K562 (cell line): ENCODE results near the gene KPNA1. TPM values are rescaled to one million over a fixed set of nuclear protein-coding genes. Genes with fewer than 3 reads are reported as not detected.

ENCODE experiments used
- ATF4 ChIP-seq: fragments of 450-650 bp; formaldehyde crosslinking; IDR thresholded peaks from 2 replicates; pipeline ENCODE4 v1.4.0; 2022; ENCODE audit warnings: mild to moderate bottlenecking, moderate library complexity
- BHLHE40 ChIP-seq: IDR thresholded peaks from 2 replicates; pipeline ENCODE4 v1.6.1; 2011; ENCODE audit warnings: low read length, improper control_type of control experiment
- CREM ChIP-seq: IDR thresholded peaks from 2 replicates; pipeline ENCODE4 v1.6.1; 2014; ENCODE audit warnings: antibody characterized with exemption, low read depth
- DIDO1 ChIP-seq: fragments of 450-650 bp; IDR thresholded peaks from 2 replicates; pipeline ENCODE4 v1.6.1; 2016; ENCODE audit warnings: low read depth, missing biosample characterization, missing genetic modification characterization
- RAD21 ChIP-seq, 2 experiments: fragments of 250-450 bp in 1 of 2; fragments of 450-650 bp in 1 of 2; sonication (Bioruptor Pico) in 1 of 2; formaldehyde crosslinking in 1 of 2; IDR thresholded peaks in 1 of 2; conservative IDR thresholded peaks in 1 of 2; 2 replicates each; pipeline versions ENCODE4 v1.4.0 to v1.8.0; 2020 to 2022; ENCODE audit warnings: mild to moderate bottlenecking in 2 of 2, moderate library complexity in 1 of 2
- RERE ChIP-seq: sonication (generic); formaldehyde crosslinking; IDR thresholded peaks from 2 replicates; pipeline ENCODE4 v1.8.0; 2023; ENCODE audit warnings: missing genetic modification reagents, mild to moderate bottlenecking, borderline replicate concordance
- SETDB1 ChIP-seq: IDR thresholded peaks from one replicate; pipeline ENCODE4 v1.6.1; 2012; ENCODE audit warnings: low read length, control low read depth, inconsistent platforms
- SLC30A9 ChIP-seq: fragments of 250-450 bp; sonication (Bioruptor Pico); IDR thresholded peaks from 2 replicates; pipeline ENCODE4 v1.8.0; 2022; ENCODE audit warnings: mild to moderate bottlenecking, moderate library complexity
- SMARCC2 ChIP-seq: fragments of 450-650 bp; IDR thresholded peaks from 2 replicates; pipeline ENCODE4 v1.6.1; 2017; ENCODE audit warnings: antibody characterized with exemption, moderate library complexity, mild to moderate bottlenecking, low read depth
- SP2 ChIP-seq: IDR thresholded peaks from 2 replicates; pipeline ENCODE4 v1.6.1; 2011; ENCODE audit warnings: mild to moderate bottlenecking, low read depth, low read length, moderate library complexity; ENCODE audit not compliant: poor library complexity, severe bottlenecking; ENCODE audit errors: extremely low read depth
- TARDBP ChIP-seq: fragments of 450-650 bp; IDR thresholded peaks from 2 replicates; pipeline ENCODE4 v1.6.1; 2016
- ZBTB5 ChIP-seq: fragments of 450-650 bp; IDR thresholded peaks from 2 replicates; pipeline ENCODE4 v1.6.1; 2017; ENCODE audit warnings: antibody characterized with exemption
- ZNF239 ChIP-seq: fragments of 250-450 bp; sonication (Bioruptor Pico); IDR thresholded peaks from 2 replicates; pipeline ENCODE4 v1.4.0; 2020; ENCODE audit warnings: mild to moderate bottlenecking
- ZNF449 ChIP-seq: fragments of 250-450 bp; sonication (Bioruptor Pico); IDR thresholded peaks from 2 replicates; pipeline ENCODE4 v1.8.0; 2022; ENCODE audit warnings: moderate library complexity, mild to moderate bottlenecking, inconsistent platforms
- ZNF586 ChIP-seq: fragments of 450-650 bp; formaldehyde crosslinking; conservative IDR thresholded peaks from 2 replicates; pipeline ENCODE4 v1.4.0; 2020; ENCODE audit warnings: mild to moderate bottlenecking, moderate library complexity
- ZNF639 ChIP-seq, 2 experiments: fragments of 200-800 bp in 1 of 2; sonication (Bioruptor generic) in 1 of 2; sonication (generic) in 1 of 2; formaldehyde crosslinking in 1 of 2; IDR thresholded peaks in 1 of 2; conservative IDR thresholded peaks in 1 of 2; 2 replicates each; pipeline versions ENCODE4 v1.5.0 to v1.6.1; 2016 to 2020; ENCODE audit warnings: missing compliant biosample characterization in 1 of 2, missing genetic modification characterization in 1 of 2, missing genetic modification reagents in 1 of 2
- polyA plus RNA-seq, 8 experiments: library from polyadenylated mRNA; depleted of rRNA in 4 of 8; stranded (reverse) in 5 of 8; unstranded in 3 of 8; fragments of >200 nt; fragmentation: Nextera tagmentation in 2 of 8; fragmentation: Illumina TruSeq in 1 of 8; extraction: Ambion mirVana in 2 of 8; extraction: Trizol in 1 of 8; gene quantifications; 2 replicates each; pipeline versions ENCODE4 v1.2.1 to v1.2.3, GENCODE V29; 2011 to 2014; ENCODE audit warnings: inconsistent platforms in 1 of 8, missing spikeins in 1 of 8
- total RNA-seq, 7 experiments: library from RNA; depleted of rRNA in 6 of 7; stranded (reverse); fragments of >200 nt in 6 of 7; fragmentation: Illumina TruSeq in 2 of 7; extraction: Trizol in 2 of 7; gene quantifications; 2 replicates each; pipeline versions ENCODE4 v1.2.1 to v1.2.3, GENCODE V29; 2011 to 2021; ENCODE audit warnings: low replicate concordance in 1 of 7

The KPNA1 gene
- total and polyA plus RNA-seq, 9 of the 15 experiments (the other 6 are each of a cell fraction or from before 2014, with no cell fraction given), result 9.3 to 53.8 (median 33.5) TPM

- TF ChIP-seq ZNF449 (CRISPR knock-in tag) (no peak), BHLHE40 (peak; percentile 29; the same call in 1 of the 2 replicates), SMARCC2 (no peak), SP2 (no peak), ZNF586 (CRISPR knock-in tag) (no peak), ZBTB5 (no peak), CREM (no peak), ZNF639 (CRISPR knock-in tag; conservative IDR thresholded peaks at IDR 0.05 in 1 of 2, IDR thresholded peaks at IDR 0.05 in 1 of 2) (no peak), ZNF239 (no peak), SETDB1 (no peak), DIDO1 (tag) (no peak), SLC30A9 (CRISPR knock-in tag) (no peak), RAD21 (CRISPR knock-in tag; conservative IDR thresholded peaks at IDR 0.05 in 1 of 2, IDR thresholded peaks at IDR 0.05 in 1 of 2) (no peak), TARDBP (no peak), ATF4 (CRISPR knock-in tag) (no peak), RERE (no peak)
These were observed 1.2 kb downstream of the KPNA1 start (continued) for GRCh38 chr3:122513386-122514122.
